Esophagus muscularis mucosa (tissue), 4 donors: ENCODE results near the gene SMIM33. TPM values are rescaled to one million over a fixed set of nuclear protein-coding genes. Genes with fewer than 3 reads are reported as not detected.
"Not testable (repeated sequence)": the region's sequence is repeated elsewhere in the genome, so short reads cannot be mapped to it uniquely, and the experiment has no call there.

Source experiments
- DNase-seq: peaks from one replicate; pipeline ENCODE4 v3.0.0-alpha.2; 2017; ENCODE audit errors: extremely low spot score
- H3K27ac ChIP-seq, 4 donors: fragments of 200-600 bp; sonication (generic); replicated peaks in 1 of 4; 1 replicate in 3 of 4; 2 replicates in 1 of 4; pipeline ENCODE4 v1.5.1; 2016 to 2019; ENCODE audit warnings: mild to moderate bottlenecking in 1 of 4
- H3K27me3 ChIP-seq, 4 donors: fragments of 200-600 bp; sonication (generic); one replicate each; pipeline versions ENCODE4 v1.5.1 to v1.6.0; 2016 to 2019
- H3K36me3 ChIP-seq, 4 donors: fragments of 200-600 bp; sonication (generic); one replicate each; pipeline ENCODE4 v1.5.1; 2016 to 2019
- H3K4me1 ChIP-seq, 4 donors: fragments of 200-600 bp; sonication (generic); one replicate each; pipeline ENCODE4 v1.5.1; 2016 to 2019
- H3K4me3 ChIP-seq, 4 donors: fragments of 200-600 bp; sonication (generic); 1 replicate in 2 of 4; 2 replicates in 2 of 4; pipeline ENCODE4 v1.5.1; 2016 to 2019; ENCODE audit warnings: mild to moderate bottlenecking in 4 of 4, moderate library complexity in 1 of 4
- H3K9me3 ChIP-seq, 4 donors: fragments of 200-600 bp; sonication (generic); 1 replicate in 3 of 4; 2 replicates in 1 of 4; pipeline ENCODE4 v1.5.1; 2016 to 2019
- EP300 ChIP-seq: sonication (generic); formaldehyde crosslinking; IDR thresholded peaks from one replicate; pipeline ENCODE4 v1.6.1; 2017; ENCODE audit warnings: antibody characterized with exemption
- POLR2A ChIP-seq: fragments of 450-650 bp; IDR thresholded peaks from one replicate; pipeline ENCODE4 v1.6.1; 2017; ENCODE audit warnings: antibody characterized with exemption, moderate library complexity, mild to moderate bottlenecking, low read depth
- POLR2AphosphoS5 ChIP-seq, 2 donors: sonication (generic); formaldehyde crosslinking; IDR thresholded peaks; one replicate each; pipeline ENCODE4 v1.6.1; 2017; ENCODE audit warnings: antibody characterized with exemption in 2 of 2
- WGBS: methylation state at CpG from one replicate; pipeline ENCODE4 v1.1.5; 2018; 5-methylcytosine and 5-hydroxymethylcytosine counted together
- intact Hi-C: fragments of 100-400 bp; cut with DNase I; formaldehyde crosslinking; loops from one replicate; pipeline ENCODE4 v1.15.1; 2023
- total RNA-seq, 4 donors: library from RNA; depleted of rRNA; stranded (reverse); fragments of >200 nt; gene quantifications; one replicate each; pipeline versions ENCODE4 v1.1.0 to v1.2.1, GENCODE V29; 2016
- TF ChIP-seq, protein P1 (sequence below), 3 experiments: fragments of 200-600 bp in 2 of 3; fragments of 450-650 bp in 1 of 3; sonication (generic) in 2 of 3; IDR thresholded peaks; one replicate each; pipeline ENCODE4 v1.5.1; 2017 to 2019; ENCODE audit warnings: antibody characterized with exemption in 3 of 3, mild to moderate bottlenecking in 2 of 3, moderate library complexity in 1 of 3

SMIM33 gene
- total RNA-seq, 4 donors from 2014 or later = not detected

DNA sequence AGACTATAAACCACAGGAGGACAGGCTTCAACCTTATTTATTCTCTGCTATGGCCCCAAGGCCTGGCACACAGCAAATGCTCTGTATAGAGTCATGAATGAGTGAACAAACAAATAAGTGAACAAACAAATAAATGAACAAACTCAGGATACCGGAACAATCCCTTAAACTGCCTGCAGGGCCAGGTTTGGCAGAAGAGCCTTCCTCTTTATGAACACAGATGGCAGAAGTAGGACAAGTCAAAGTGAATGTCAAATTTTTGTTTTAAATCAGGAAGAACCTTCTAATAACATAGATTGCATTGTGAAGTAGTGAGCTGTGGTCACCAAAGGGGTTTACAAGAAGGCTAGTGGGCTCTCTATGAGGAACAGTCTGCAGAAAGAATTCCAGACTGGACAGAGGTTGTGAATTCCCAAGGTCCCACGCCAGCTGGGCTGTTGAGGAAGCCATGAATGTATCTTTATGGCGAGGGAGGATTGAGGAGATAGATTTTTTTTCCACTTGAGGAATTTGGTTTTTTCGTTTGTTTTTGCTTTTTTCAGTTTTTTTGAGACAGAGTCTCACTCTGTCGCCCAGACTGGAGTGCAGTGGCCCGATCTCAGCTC is 42.1 kb downstream of the SMIM33 start:
- no peaks in the 10 kb centered on the region for H3K27me3 ChIP-seq
- intact Hi-C loops = no loop called here
- no peaks in the 10 kb centered on the region for H3K9me3 ChIP-seq
- no peak overlapping the region for H3K4me3 ChIP-seq
- TF ChIP-seq POLR2AphosphoS5 (IDR thresholded peaks at IDR 0.05) (no peak), POLR2A (no peak), EP300 (no peak)
- TF ChIP-seq, protein P1, sequence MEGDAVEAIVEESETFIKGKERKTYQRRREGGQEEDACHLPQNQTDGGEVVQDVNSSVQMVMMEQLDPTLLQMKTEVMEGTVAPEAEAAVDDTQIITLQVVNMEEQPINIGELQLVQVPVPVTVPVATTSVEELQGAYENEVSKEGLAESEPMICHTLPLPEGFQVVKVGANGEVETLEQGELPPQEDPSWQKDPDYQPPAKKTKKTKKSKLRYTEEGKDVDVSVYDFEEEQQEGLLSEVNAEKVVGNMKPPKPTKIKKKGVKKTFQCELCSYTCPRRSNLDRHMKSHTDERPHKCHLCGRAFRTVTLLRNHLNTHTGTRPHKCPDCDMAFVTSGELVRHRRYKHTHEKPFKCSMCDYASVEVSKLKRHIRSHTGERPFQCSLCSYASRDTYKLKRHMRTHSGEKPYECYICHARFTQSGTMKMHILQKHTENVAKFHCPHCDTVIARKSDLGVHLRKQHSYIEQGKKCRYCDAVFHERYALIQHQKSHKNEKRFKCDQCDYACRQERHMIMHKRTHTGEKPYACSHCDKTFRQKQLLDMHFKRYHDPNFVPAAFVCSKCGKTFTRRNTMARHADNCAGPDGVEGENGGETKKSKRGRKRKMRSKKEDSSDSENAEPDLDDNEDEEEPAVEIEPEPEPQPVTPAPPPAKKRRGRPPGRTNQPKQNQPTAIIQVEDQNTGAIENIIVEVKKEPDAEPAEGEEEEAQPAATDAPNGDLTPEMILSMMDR (IDR thresholded peaks at IDR 0.05) = no peak
- WGBS = 87% methylated on average over 6 of the region's 6 CpGs
- no peaks in the 10 kb centered on the region for H3K36me3 ChIP-seq
- peaks cover 3 to 12% (median 5%) of the 10 kb centered on the region in 4 donors for H3K4me1 ChIP-seq
- H3K27ac ChIP-seq = no peak overlapping the region
- no peak for DNase-seq

DNA sequence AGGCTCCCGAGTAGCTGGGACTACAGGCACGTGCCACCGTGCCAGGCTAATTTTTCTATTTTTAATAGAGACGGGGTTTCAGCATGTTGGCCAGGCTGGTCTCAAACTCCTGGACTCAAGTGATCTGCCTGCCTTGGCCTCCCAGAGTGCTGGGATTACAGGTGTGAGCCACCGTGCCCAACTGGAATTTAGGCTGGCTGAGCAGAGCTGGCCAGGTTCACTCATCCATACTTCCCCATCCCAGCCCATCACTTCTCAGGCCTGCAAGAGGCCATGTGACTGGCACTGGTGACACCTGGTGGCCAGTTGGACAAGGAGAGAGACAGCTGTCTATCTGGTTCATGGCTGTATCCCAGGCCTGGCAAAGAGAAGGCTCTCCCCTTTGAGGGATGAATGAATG is 42.6 kb downstream of the SMIM33 start:
- TF ChIP-seq, protein P1 (IDR thresholded peaks at IDR 0.05) = peak; percentile 57 to 67 (median 58)
- peak in 1 of 2 donors; percentile 46 for TF ChIP-seq POLR2AphosphoS5 (IDR thresholded peaks at IDR 0.05)
- peak; percentile 92 for DNase-seq
- intact Hi-C loops = not testable (repeated sequence)

DNA sequence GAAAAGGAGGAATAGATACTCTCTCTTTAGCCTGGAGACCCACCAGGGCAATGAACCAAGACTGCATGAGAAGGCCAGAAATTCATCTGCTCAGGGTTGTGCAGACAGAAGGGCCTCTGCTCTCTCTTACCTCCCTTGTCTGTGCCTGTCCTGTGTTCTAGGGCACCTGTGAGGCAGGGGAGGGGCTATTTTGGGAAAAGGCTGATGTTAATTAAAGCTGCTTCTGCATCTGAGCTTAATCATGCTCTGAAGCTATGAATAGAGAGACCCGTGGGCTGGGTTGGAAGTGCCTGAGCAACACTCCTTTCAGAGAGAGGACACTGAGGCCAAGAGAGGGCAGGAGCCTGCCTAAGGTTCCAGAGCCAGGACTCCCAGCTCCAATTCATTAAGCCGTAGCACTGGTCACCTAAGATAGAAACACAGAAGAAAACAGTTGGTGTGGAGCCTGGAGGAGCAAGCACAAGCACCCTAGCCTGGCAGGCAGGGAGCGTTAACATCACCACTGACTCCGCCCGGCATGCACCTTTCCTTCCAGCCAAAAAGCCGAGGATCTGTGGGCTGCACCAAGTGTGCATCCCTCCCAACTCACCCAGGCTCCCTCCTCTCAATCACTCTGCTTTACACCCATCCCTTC is 43.2 kb downstream of the SMIM33 start:
- TF ChIP-seq POLR2AphosphoS5 (IDR thresholded peaks at IDR 0.05) = no peak
- no peak for TF ChIP-seq POLR2A
- TF ChIP-seq EP300 = no peak
- TF ChIP-seq, protein P1 (IDR thresholded peaks at IDR 0.05) = no peak
- Histone ChIP-seq H3K27me3 (no peaks in the 10 kb centered on the region), H3K27ac (no peak overlapping the region), H3K9me3 (no peaks in the 10 kb centered on the region), H3K4me1 (peaks cover 7 to 21% (median 12%) of the 10 kb centered on the region in 4 donors), H3K36me3 (no peaks in the 10 kb centered on the region), H3K4me3 (no peak overlapping the region)
- DNase-seq = no peak
- 85% methylated on average over 6 of the region's 6 CpGs for WGBS
- intact Hi-C loops = no loop called here

More for the DNA sequence above, 42.6 kb downstream of the SMIM33 start:
- not testable (repeated sequence) for H3K27ac ChIP-seq, H3K9me3 ChIP-seq, H3K36me3 ChIP-seq, H3K27me3 ChIP-seq, H3K4me3 ChIP-seq
- peaks cover 4 to 17% (median 10%) of the 10 kb centered on the region in 4 donors for H3K4me1 ChIP-seq
- 86% methylated on average over 4 of the region's 5 CpGs for WGBS

DNA sequence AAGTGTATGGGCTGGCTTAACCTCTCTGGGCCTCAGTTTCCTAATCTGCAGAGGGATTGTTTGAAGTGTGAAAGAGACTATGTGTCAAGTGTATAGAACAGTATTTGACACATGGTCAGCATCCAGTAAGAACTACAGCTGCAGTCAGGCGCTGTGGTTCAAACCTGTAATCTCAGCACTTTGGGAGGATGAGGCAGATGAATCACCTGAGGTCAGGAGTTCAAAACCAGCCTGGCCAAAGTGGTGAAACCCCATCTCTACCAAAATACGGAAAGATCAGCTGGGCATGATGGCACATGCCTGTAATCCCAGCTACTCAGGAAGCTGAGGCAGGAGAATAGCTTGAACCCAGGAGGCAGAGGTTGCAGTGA is 43.7 kb downstream of the SMIM33 start:
- no peak for DNase-seq
- H3K27me3 ChIP-seq = no peaks in the 10 kb centered on the region
- H3K4me3 ChIP-seq = no peak overlapping the region
- WGBS = 84% methylated on average over 2 of the region's 2 CpGs
- TF ChIP-seq POLR2AphosphoS5 (IDR thresholded peaks at IDR 0.05) = no peak
- TF ChIP-seq EP300 = no peak
- TF ChIP-seq POLR2A = no peak
- TF ChIP-seq, protein P1 (IDR thresholded peaks at IDR 0.05) = no peak
- H3K4me1 ChIP-seq = peaks cover 7 to 21% (median 12%) of the 10 kb centered on the region in 4 donors
- no peaks in the 10 kb centered on the region for H3K36me3 ChIP-seq
- no peak overlapping the region for H3K27ac ChIP-seq
- intact Hi-C loops = no loop called here
- H3K9me3 ChIP-seq = no peaks in the 10 kb centered on the region
